Mesodermal cell (in vitro differentiated cells): ENCODE data around the gene ZFYVE1.
"Not testable (repeated sequence)": the region's sequence is repeated elsewhere in the genome, so short reads cannot be mapped to it uniquely, and the experiment has no call there.

Experiments
- H3K27ac ChIP-seq: 2 replicates; pipeline ENCODE4 v1.7.0; 2013; ENCODE audit warnings: mild to moderate bottlenecking, low read depth, low read length, moderate library complexity; ENCODE audit not compliant: severe bottlenecking
- H3K36me3 ChIP-seq: 2 replicates; pipeline ENCODE4 v1.7.1; 2013; ENCODE audit warnings: mild to moderate bottlenecking, low read length, moderate library complexity; ENCODE audit not compliant: control insufficient read depth, insufficient read depth
- H3K4me1 ChIP-seq: one replicate; pipeline ENCODE4 v1.7.1; 2013; ENCODE audit warnings: mild to moderate bottlenecking, low read length; ENCODE audit not compliant: insufficient read depth, control insufficient read depth, poor library complexity, severe bottlenecking
- H3K4me3 ChIP-seq: 2 replicates; pipeline ENCODE4 v1.7.0; 2013; ENCODE audit warnings: low read length, control low read depth, mild to moderate bottlenecking; ENCODE audit not compliant: insufficient read depth, poor library complexity, severe bottlenecking; ENCODE audit errors: extremely low read depth
- H3K9me3 ChIP-seq: 2 replicates; pipeline ENCODE4 v1.7.1; 2013; ENCODE audit warnings: mild to moderate bottlenecking, low read length, moderate library complexity; ENCODE audit not compliant: control insufficient read depth
- WGBS, 2 experiments: methylation state at CpG; one replicate each; pipeline ENCODE4 v1.1.5; 2013; ENCODE audit warnings: missing lambda C conversion rate in 2 of 2; ENCODE audit not compliant: insufficient coverage in 2 of 2; 5-methylcytosine and 5-hydroxymethylcytosine counted together

The ZFYVE1 gene

GRCh38 chr14:72961016-72961415 lies 65.9 kb downstream of the ZFYVE1 start:
- H3K4me3 ChIP-seq, H3K27ac ChIP-seq, H3K9me3 ChIP-seq, H3K4me1 ChIP-seq: not testable (repeated sequence)
- 88% methylated on average over 1 of the region's 4 CpGs; no CpG with 5 or more reads in 1 of the 2 experiments for WGBS, 2 experiments
- peaks cover 36% of the 10 kb centered on the region for H3K36me3 ChIP-seq

- no peaks in the 10 kb centered on the region for H3K9me3 ChIP-seq
- peaks cover 58% of the 10 kb centered on the region for H3K36me3 ChIP-seq
- WGBS, 2 experiments = 91 to 94% methylated on average over 11 to 14 of the region's 15 CpGs
- no peak overlapping the region for H3K4me3 ChIP-seq
- no peaks in the 10 kb centered on the region for H3K4me1 ChIP-seq
- H3K27ac ChIP-seq = no peak overlapping the region
Observed at GRCh38 chr14:72958548-72958947, 68.4 kb downstream of the ZFYVE1 start.

- H3K4me1 ChIP-seq = no peaks in the 10 kb centered on the region
- WGBS, 2 experiments = 100% methylated on average over 1 to 2 of the region's 3 CpGs
- peaks cover 58% of the 10 kb centered on the region for H3K36me3 ChIP-seq
Observed at GRCh38 chr14:72957213-72957612, 69.7 kb downstream of the ZFYVE1 start.

GRCh38 chr14:72956741-72957140 lies 70.2 kb downstream of the ZFYVE1 start:
- H3K4me1 ChIP-seq, H3K9me3 ChIP-seq, H3K4me3 ChIP-seq, H3K27ac ChIP-seq: not testable (repeated sequence)
- WGBS, 2 experiments = 89 to 100% methylated on average over 3 to 6 of the region's 9 CpGs
- peaks cover 58% of the 10 kb centered on the region for H3K36me3 ChIP-seq

More at GRCh38 chr14:72957213-72957612, 69.7 kb downstream of the ZFYVE1 start:
- no peaks in the 10 kb centered on the region for H3K9me3 ChIP-seq
- no peak overlapping the region for H3K4me3 ChIP-seq
- no peak overlapping the region for H3K27ac ChIP-seq

GRCh38 chr14:72952171-72952570 lies 74.7 kb downstream of the ZFYVE1 start:
- WGBS, 2 experiments = 96 to 100% methylated on average over 2 of the region's 3 CpGs
- Histone ChIP-seq H3K4me1 (no peaks in the 10 kb centered on the region), H3K9me3 (no peaks in the 10 kb centered on the region), H3K27ac (no peak overlapping the region), H3K4me3 (no peak overlapping the region), H3K36me3 (peaks cover 61% of the 10 kb centered on the region)

- no peak overlapping the region for H3K27ac ChIP-seq
- no peak overlapping the region for H3K4me3 ChIP-seq
- H3K36me3 ChIP-seq = peaks cover 55% of the 10 kb centered on the region
- peaks cover 5% of the 10 kb centered on the region for H3K4me1 ChIP-seq
- H3K9me3 ChIP-seq = no peaks in the 10 kb centered on the region
- 20 to 40% methylated on average over 2 to 3 of the region's 5 CpGs for WGBS, 2 experiments
Observed at GRCh38 chr14:72948481-72949138, 78.3 kb downstream of the ZFYVE1 start.

- Histone ChIP-seq H3K4me1 (peaks cover 5% of the 10 kb centered on the region), H3K36me3 (peaks cover 64% of the 10 kb centered on the region), H3K4me3 (no peak overlapping the region), H3K9me3 (no peaks in the 10 kb centered on the region), H3K27ac (no peak overlapping the region)
- 92 to 97% methylated on average over 5 to 8 of the region's 9 CpGs for WGBS, 2 experiments
Observed at GRCh38 chr14:72947366-72948160, 79.3 kb downstream of the ZFYVE1 start.

- 95 to 96% methylated on average over 8 of the region's 8 CpGs for WGBS, 2 experiments
- Histone ChIP-seq H3K9me3 (no peaks in the 10 kb centered on the region), H3K27ac (no peak overlapping the region), H3K4me1 (peaks cover 5% of the 10 kb centered on the region), H3K36me3 (peaks cover 67% of the 10 kb centered on the region), H3K4me3 (no peak overlapping the region)
Observed at GRCh38 chr14:72946491-72946890, 80.4 kb downstream of the ZFYVE1 start.

GRCh38 chr14:72945356-72946027 lies 81.4 kb downstream of the ZFYVE1 start:
- WGBS, 2 experiments = 96 to 98% methylated on average over 9 to 10 of the region's 13 CpGs
- peaks cover 69% of the 10 kb centered on the region for H3K36me3 ChIP-seq
- H3K4me3 ChIP-seq = no peak overlapping the region
- no peak overlapping the region for H3K27ac ChIP-seq
- H3K9me3 ChIP-seq = no peaks in the 10 kb centered on the region
- H3K4me1 ChIP-seq = peaks cover 5% of the 10 kb centered on the region

GRCh38 chr14:72943876-72944430 lies 83.0 kb downstream of the ZFYVE1 start:
- Histone ChIP-seq H3K4me1 (peaks cover 5% of the 10 kb centered on the region), H3K36me3 (peaks cover 76% of the 10 kb centered on the region), H3K4me3 (no peak overlapping the region), H3K9me3 (no peaks in the 10 kb centered on the region), H3K27ac (no peak overlapping the region)
- 96 to 97% methylated on average over 7 to 8 of the region's 13 CpGs for WGBS, 2 experiments
